Keratinocyte (primary cell): ENCODE results near the gene RIT2. TPM values are rescaled to one million over a fixed set of nuclear protein-coding genes. Genes with fewer than 3 reads are reported as not detected.

Experiments
- DNase-seq: peaks from one replicate; pipeline ENCODE4 v3.0.0-alpha.2; 2011; ENCODE audit warnings: low read depth, missing footprints, low spot score
- FAIRE-seq: peaks from 2 replicates; lab custom pipeline; 2011; peaks lifted over from hg19 to GRCh38; lab: Jason Lieb, UNC
- H2AFZ ChIP-seq: 2 replicates; pipeline ENCODE4 v1.6.0; 2012; ENCODE audit warnings: low read length, control low read depth, inconsistent platforms; ENCODE audit not compliant: control insufficient read depth
- H3K27ac ChIP-seq: 2 replicates; pipeline ENCODE4 v1.5.1; 2011; ENCODE audit warnings: low read length; ENCODE audit not compliant: control insufficient read depth, insufficient read depth
- H3K27me3 ChIP-seq: 3 replicates; pipeline ENCODE4 v1.6.0; 2011; ENCODE audit warnings: low read length; ENCODE audit not compliant: control insufficient read depth, insufficient read depth; ENCODE audit errors: extremely low read depth
- H3K36me3 ChIP-seq, 2 experiments: 2 replicates in 1 of 2; 3 replicates in 1 of 2; pipeline ENCODE4 v1.5.1; 2011; ENCODE audit warnings: low read length in 2 of 2, mild to moderate bottlenecking in 1 of 2; ENCODE audit not compliant: control insufficient read depth in 2 of 2, insufficient read depth in 2 of 2; ENCODE audit errors: extremely low read depth in 1 of 2
- H3K4me1 ChIP-seq: 3 replicates; pipeline ENCODE4 v1.5.1; 2011; ENCODE audit warnings: low read length; ENCODE audit not compliant: control insufficient read depth, insufficient read depth; ENCODE audit errors: extremely low read depth
- H3K4me2 ChIP-seq: 3 replicates; pipeline ENCODE4 v1.6.0; 2011; ENCODE audit warnings: low read depth, low read length; ENCODE audit not compliant: control insufficient read depth, insufficient read depth; ENCODE audit errors: extremely low read depth
- H3K4me3 ChIP-seq, 3 experiments: fragments of 200-600 bp in 1 of 3; sonication (generic) in 1 of 3; 2 replicates in 2 of 3; 3 replicates in 1 of 3; pipeline ENCODE4 v1.5.1; 2011 to 2016; ENCODE audit warnings: low read length in 3 of 3, mild to moderate bottlenecking in 3 of 3, control low read depth in 2 of 3, inconsistent platforms in 1 of 3, low read depth in 1 of 3, mixed read lengths in 1 of 3, mixed run types in 1 of 3, moderate library complexity in 1 of 3; ENCODE audit not compliant: control insufficient read depth in 2 of 3, insufficient read depth in 2 of 3; ENCODE audit errors: extremely low read depth in 1 of 3
- H3K79me2 ChIP-seq: 2 replicates; pipeline ENCODE4 v1.6.0; 2012; ENCODE audit warnings: low read length; ENCODE audit not compliant: control insufficient read depth, insufficient read depth
- H3K9ac ChIP-seq: 3 replicates; pipeline ENCODE4 v1.6.0; 2011; ENCODE audit warnings: low read length; ENCODE audit not compliant: control insufficient read depth, insufficient read depth; ENCODE audit errors: extremely low read depth
- H3K9me1 ChIP-seq: 3 replicates; pipeline ENCODE4 v1.6.0; 2011; ENCODE audit warnings: low read length; ENCODE audit not compliant: control insufficient read depth, insufficient read depth; ENCODE audit errors: extremely low read depth
- H3K9me3 ChIP-seq: 2 replicates; pipeline ENCODE4 v1.5.1; 2012; ENCODE audit warnings: low read depth, low read length; ENCODE audit not compliant: control insufficient read depth
- H4K20me1 ChIP-seq: 3 replicates; pipeline ENCODE4 v1.6.0; 2011; ENCODE audit warnings: low read length; ENCODE audit not compliant: control insufficient read depth, insufficient read depth; ENCODE audit errors: extremely low read depth
- EZH2 ChIP-seq: IDR thresholded peaks from one replicate; pipeline ENCODE4 v1.6.1; 2012; ENCODE audit warnings: inconsistent platforms, mild to moderate bottlenecking, low read length, moderate library complexity
- dilution Hi-C: fragments of 300-500 bp; cut with MboI; formaldehyde crosslinking; loops from one replicate; pipeline ENCODE4 v1.7.0; 2020; ENCODE audit warnings: low sequenced_read_pairs; ENCODE audit not compliant: extremely low pct_ligation_motif_present
- polyA plus RNA-seq, 5 experiments: library from polyadenylated mRNA; depleted of rRNA in 3 of 5; stranded (reverse) in 3 of 5; stranded (forward) in 1 of 5; unstranded in 1 of 5; fragments of >200 nt; gene quantifications; 1 replicate in 1 of 5; 2 replicates in 3 of 5; 3 replicates in 1 of 5; pipeline versions ENCODE4 v1.2.1 to v1.2.3, GENCODE V29; 2011 to 2012; ENCODE audit warnings: missing spikeins in 2 of 5, low read depth in 1 of 5, low replicate concordance in 1 of 5
- TF ChIP-seq, protein P1 (sequence below), 3 experiments: IDR thresholded peaks in 1 of 3; conservative IDR thresholded peaks in 1 of 3; optimal IDR thresholded peaks in 1 of 3; 2 replicates in 2 of 3; 3 replicates in 1 of 3; pipeline versions ENCODE3 to v1.5.1; 2011; ENCODE audit warnings: low read length in 3 of 3, mild to moderate bottlenecking in 3 of 3, moderate library complexity in 2 of 3, control low read depth in 1 of 3, inconsistent platforms in 1 of 3; ENCODE audit not compliant: insufficient read depth in 2 of 3; ENCODE audit errors: extremely low read depth in 1 of 3

Gene RIT2
- polyA plus RNA-seq, 1 donor (not counting 4 experiments of a cell fraction or from before 2014, with no cell fraction given), result not detected

DNA sequence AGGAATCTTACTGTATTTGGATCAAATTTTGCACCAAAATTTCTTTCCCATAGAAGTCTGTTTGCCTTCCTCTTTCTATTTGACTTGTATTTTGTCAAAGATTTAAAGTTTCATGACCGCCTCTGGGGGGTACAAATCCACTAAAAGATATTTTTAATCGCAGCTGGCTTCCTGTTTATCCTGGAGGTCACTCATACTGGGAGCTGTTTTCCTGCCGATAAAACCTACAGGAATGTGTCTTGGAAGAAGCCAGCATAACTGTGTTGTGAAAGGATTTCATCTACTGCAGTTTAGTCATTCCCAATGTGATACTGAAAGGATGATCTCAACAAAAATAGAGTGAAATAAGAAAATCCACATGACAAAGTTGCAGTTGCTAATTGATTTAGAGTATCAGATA is 184.0 kb downstream of the RIT2 start:
- Histone ChIP-seq H3K4me3 (no peak overlapping the region), H3K9me1 (no peaks in the 10 kb centered on the region), H3K4me1 (no peaks in the 10 kb centered on the region), H3K27me3 (no peaks in the 10 kb centered on the region), H3K9me3 (no peaks in the 10 kb centered on the region), H3K36me3 (no peaks in the 10 kb centered on the region), H2AFZ (no peak overlapping the region), H4K20me1 (no peaks in the 10 kb centered on the region), H3K9ac (no peak overlapping the region), H3K27ac (no peak overlapping the region), H3K79me2 (no peaks in the 10 kb centered on the region), H3K4me2 (no peak overlapping the region)
- TF ChIP-seq EZH2, result no peak
- TF ChIP-seq, protein P1, sequence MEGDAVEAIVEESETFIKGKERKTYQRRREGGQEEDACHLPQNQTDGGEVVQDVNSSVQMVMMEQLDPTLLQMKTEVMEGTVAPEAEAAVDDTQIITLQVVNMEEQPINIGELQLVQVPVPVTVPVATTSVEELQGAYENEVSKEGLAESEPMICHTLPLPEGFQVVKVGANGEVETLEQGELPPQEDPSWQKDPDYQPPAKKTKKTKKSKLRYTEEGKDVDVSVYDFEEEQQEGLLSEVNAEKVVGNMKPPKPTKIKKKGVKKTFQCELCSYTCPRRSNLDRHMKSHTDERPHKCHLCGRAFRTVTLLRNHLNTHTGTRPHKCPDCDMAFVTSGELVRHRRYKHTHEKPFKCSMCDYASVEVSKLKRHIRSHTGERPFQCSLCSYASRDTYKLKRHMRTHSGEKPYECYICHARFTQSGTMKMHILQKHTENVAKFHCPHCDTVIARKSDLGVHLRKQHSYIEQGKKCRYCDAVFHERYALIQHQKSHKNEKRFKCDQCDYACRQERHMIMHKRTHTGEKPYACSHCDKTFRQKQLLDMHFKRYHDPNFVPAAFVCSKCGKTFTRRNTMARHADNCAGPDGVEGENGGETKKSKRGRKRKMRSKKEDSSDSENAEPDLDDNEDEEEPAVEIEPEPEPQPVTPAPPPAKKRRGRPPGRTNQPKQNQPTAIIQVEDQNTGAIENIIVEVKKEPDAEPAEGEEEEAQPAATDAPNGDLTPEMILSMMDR (optimal IDR thresholded peaks at IDR 0.05 in 1 of 3, IDR thresholded peaks at IDR 0.05 in 1 of 3, conservative IDR thresholded peaks at IDR 0.05 in 1 of 3; ENCODE audit: extremely low read depth in 1 of 3, insufficient read depth in 2 of 3, low read length in 3 of 3), result no peak
- dilution Hi-C loops, result no loop called here
- no peak for FAIRE-seq
- no peak for DNase-seq

DNA sequence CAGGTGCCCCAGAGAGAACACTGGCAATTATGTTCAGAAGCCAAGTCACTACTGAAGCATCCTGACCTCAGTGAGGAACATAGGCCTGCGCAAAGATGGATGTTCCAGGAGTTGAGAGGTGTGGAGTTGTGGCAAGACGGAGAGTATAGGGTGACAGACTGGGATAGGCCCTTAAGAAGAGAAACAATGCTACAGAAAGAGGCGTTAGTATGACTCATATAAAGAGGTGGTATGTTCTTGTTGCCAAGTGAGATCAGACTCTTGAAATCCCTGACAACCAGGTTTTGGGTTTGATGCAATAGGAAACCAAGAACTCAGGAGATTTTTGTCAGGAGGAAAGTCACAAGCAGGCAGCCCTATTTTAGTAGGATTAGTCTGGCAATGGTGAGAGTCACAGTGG is 185.6 kb downstream of the RIT2 start:
- FAIRE-seq (no peak), DNase-seq (no peak)
- Histone ChIP-seq H3K79me2 (no peaks in the 10 kb centered on the region), H3K9ac (no peak overlapping the region), H3K27ac (no peak overlapping the region), H4K20me1 (no peaks in the 10 kb centered on the region), H3K4me2 (no peak overlapping the region), H3K4me3 (no peak overlapping the region), H3K4me1 (no peaks in the 10 kb centered on the region), H3K9me3 (no peaks in the 10 kb centered on the region), H3K9me1 (no peaks in the 10 kb centered on the region), H3K27me3 (no peaks in the 10 kb centered on the region), H3K36me3 (no peaks in the 10 kb centered on the region), H2AFZ (no peak overlapping the region)
- TF ChIP-seq EZH2, result no peak
- TF ChIP-seq, protein P1 (optimal IDR thresholded peaks at IDR 0.05 in 1 of 3, IDR thresholded peaks at IDR 0.05 in 1 of 3, conservative IDR thresholded peaks at IDR 0.05 in 1 of 3; ENCODE audit: extremely low read depth in 1 of 3, insufficient read depth in 2 of 3, low read length in 3 of 3), result no peak
- dilution Hi-C loops, result no loop called here
